KMS-11 (cell line): ENCODE results near the gene VWF.

Experiments used
- H2AFZ ChIP-seq: fragments of 200-600 bp; sonication (generic); 2 replicates; pipeline ENCODE4 v1.6.1; 2016; ENCODE audit warnings: antibody characterized with exemption, mixed run types, low read depth
- H3K27ac ChIP-seq: fragments of 200-600 bp; sonication (generic); 2 replicates; pipeline ENCODE4 v1.6.1; 2016; ENCODE audit warnings: mild to moderate bottlenecking, mixed run types
- H3K27me3 ChIP-seq: fragments of 200-600 bp; sonication (generic); 2 replicates; pipeline ENCODE4 v1.6.1; 2017; ENCODE audit warnings: mild to moderate bottlenecking, low read depth, mixed run types, moderate library complexity; ENCODE audit not compliant: insufficient read depth
- H3K36me3 ChIP-seq: fragments of 200-600 bp; sonication (generic); 2 replicates; pipeline ENCODE4 v1.6.1; 2017; ENCODE audit warnings: mild to moderate bottlenecking, mixed run types; ENCODE audit not compliant: insufficient read depth
- H3K4me1 ChIP-seq: fragments of 200-600 bp; sonication (generic); 2 replicates; pipeline ENCODE4 v1.6.1; 2016; ENCODE audit warnings: mild to moderate bottlenecking, low read depth, mixed run types; ENCODE audit not compliant: poor library complexity, severe bottlenecking
- H3K4me2 ChIP-seq: fragments of 200-600 bp; sonication (generic); 2 replicates; pipeline ENCODE4 v1.7.0; 2016; ENCODE audit warnings: mild to moderate bottlenecking, mixed run types
- H3K4me3 ChIP-seq: fragments of 200-600 bp; sonication (generic); IDR thresholded peaks from 2 replicates; pipeline ENCODE4 v1.6.1; 2017; ENCODE audit warnings: low read depth, low read length, mixed read lengths; ENCODE audit not compliant: insufficient read depth
- H3K79me2 ChIP-seq: fragments of 200-600 bp; sonication (generic); 2 replicates; pipeline ENCODE4 v1.6.1; 2016; ENCODE audit warnings: low read depth, mixed run types; ENCODE audit not compliant: insufficient read depth
- H3K9ac ChIP-seq: fragments of 200-600 bp; sonication (generic); 2 replicates; pipeline ENCODE4 v1.6.1; 2016; ENCODE audit warnings: mild to moderate bottlenecking, mixed run types
- H4K20me1 ChIP-seq: fragments of 200-600 bp; sonication (generic); 2 replicates; pipeline ENCODE4 v1.6.1; 2016; ENCODE audit warnings: mild to moderate bottlenecking, mixed run types; ENCODE audit not compliant: insufficient read depth
- TF ChIP-seq, protein P1 (sequence below): fragments of 200-600 bp; sonication (generic); conservative IDR thresholded peaks from 2 replicates; pipeline ENCODE4 v1.6.1; 2017; ENCODE audit warnings: low read depth, mild to moderate bottlenecking, antibody characterized with exemption, low read length, moderate library complexity, mixed read lengths

The VWF gene

DNA sequence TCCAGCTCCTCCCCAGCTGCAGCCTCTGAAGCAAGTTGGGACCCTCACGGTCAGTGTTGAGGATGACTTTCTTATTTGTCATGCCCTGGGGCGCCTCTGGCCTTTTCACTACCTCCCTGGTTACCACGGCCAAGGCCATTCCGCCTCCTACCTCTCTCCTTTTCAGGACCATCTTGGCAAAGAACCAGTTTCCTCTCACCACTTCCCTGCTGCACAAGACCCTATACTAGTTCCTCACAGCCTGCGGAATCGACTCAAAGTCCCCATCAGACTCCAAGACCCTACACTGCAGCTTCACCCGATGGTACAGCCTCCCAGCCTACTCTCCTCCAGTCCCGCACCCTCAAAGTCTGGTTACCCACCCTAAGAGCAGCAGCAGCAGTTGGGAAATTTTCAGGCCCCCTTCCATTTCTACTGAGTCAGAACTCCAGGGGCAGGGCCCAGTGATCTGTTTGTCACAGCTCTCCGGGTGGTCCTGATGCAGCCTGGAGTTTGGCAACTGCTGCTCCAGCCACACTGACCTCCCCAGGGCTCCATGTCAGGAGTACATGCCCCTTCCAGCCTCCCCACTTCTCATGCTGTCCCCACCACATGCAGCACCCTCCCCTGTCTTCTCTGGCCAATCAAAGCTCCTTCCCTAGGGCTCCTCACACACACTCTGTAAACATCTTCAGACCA lies 5.4 kb downstream of the VWF start:
- Histone ChIP-seq H3K27ac (no peak overlapping the region), H3K4me2 (no peak overlapping the region), H3K9ac (no peak overlapping the region), H4K20me1 (no peaks in the 10 kb centered on the region), H3K4me3 (no peak overlapping the region), H2AFZ (no peak overlapping the region), H3K4me1 (peaks cover 4% of the 10 kb centered on the region), H3K36me3 (no peaks in the 10 kb centered on the region), H3K79me2 (no peaks in the 10 kb centered on the region), H3K27me3 (no peaks in the 10 kb centered on the region)
- TF ChIP-seq, protein P1, sequence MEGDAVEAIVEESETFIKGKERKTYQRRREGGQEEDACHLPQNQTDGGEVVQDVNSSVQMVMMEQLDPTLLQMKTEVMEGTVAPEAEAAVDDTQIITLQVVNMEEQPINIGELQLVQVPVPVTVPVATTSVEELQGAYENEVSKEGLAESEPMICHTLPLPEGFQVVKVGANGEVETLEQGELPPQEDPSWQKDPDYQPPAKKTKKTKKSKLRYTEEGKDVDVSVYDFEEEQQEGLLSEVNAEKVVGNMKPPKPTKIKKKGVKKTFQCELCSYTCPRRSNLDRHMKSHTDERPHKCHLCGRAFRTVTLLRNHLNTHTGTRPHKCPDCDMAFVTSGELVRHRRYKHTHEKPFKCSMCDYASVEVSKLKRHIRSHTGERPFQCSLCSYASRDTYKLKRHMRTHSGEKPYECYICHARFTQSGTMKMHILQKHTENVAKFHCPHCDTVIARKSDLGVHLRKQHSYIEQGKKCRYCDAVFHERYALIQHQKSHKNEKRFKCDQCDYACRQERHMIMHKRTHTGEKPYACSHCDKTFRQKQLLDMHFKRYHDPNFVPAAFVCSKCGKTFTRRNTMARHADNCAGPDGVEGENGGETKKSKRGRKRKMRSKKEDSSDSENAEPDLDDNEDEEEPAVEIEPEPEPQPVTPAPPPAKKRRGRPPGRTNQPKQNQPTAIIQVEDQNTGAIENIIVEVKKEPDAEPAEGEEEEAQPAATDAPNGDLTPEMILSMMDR, result no peak

GRCh38 chr12:6116471-6117021 lies 7.9 kb downstream of the VWF start:
- no peaks in the 10 kb centered on the region for H3K79me2 ChIP-seq
- TF ChIP-seq, protein P1, result no peak
- peaks cover 4% of the 10 kb centered on the region for H3K4me1 ChIP-seq
- H3K4me3 ChIP-seq, result no peak overlapping the region
- no peak overlapping the region for H3K9ac ChIP-seq
- no peaks in the 10 kb centered on the region for H3K27me3 ChIP-seq
- H4K20me1 ChIP-seq, result no peaks in the 10 kb centered on the region
- H3K27ac ChIP-seq, result no peak overlapping the region
- no peak overlapping the region for H2AFZ ChIP-seq
- no peaks in the 10 kb centered on the region for H3K36me3 ChIP-seq
- H3K4me2 ChIP-seq, result no peak overlapping the region

DNA sequence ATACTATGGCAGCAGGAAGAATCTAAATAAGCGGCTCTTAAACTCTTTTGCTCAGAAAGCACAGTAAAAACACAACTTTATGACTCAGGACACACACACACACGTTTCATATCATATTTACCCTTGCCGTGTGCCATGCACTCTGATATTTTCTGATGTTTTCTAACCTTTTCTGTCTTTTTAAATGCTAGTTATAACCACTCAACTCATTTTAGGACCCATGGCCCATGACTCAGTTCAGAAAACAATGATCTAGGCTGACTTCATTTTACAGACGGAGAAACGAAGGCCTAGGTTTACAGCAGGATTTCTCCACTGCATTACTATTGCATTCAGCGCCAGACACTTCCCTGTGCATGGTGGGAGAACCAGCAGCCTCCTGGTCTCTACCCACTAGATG lies 9.1 kb downstream of the VWF start:
- no peaks in the 10 kb centered on the region for H3K27me3 ChIP-seq
- TF ChIP-seq, protein P1, result no peak
- H4K20me1 ChIP-seq, result no peaks in the 10 kb centered on the region
- no peak overlapping the region for H3K4me2 ChIP-seq
- no peak overlapping the region for H3K9ac ChIP-seq
- H3K4me1 ChIP-seq, result peaks cover 4% of the 10 kb centered on the region
- no peak overlapping the region for H3K4me3 ChIP-seq
- H2AFZ ChIP-seq, result no peak overlapping the region
- no peak overlapping the region for H3K27ac ChIP-seq
- no peaks in the 10 kb centered on the region for H3K36me3 ChIP-seq
- no peaks in the 10 kb centered on the region for H3K79me2 ChIP-seq

DNA sequence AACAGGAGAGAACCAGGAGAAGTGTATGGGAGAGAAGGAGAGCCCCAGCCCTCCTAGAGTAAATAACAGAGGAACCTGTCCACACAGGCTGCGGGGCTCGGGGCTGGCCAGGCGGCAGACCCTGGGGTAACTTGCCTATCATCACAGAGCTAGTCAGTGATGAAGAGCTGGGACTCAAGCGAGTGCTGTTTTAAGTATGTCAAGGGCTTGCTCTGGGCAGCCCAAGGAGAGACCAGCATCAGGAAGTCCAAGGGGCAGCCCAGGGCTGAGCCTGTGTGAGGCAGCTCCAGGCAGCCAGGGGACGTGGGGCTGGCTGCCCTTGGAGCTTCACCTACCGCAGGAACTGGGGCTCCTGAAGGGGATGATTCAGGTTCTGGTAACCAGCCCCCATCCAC lies 10.0 kb downstream of the VWF start:
- Histone ChIP-seq H3K79me2 (no peaks in the 10 kb centered on the region), H2AFZ (no peak overlapping the region), H3K27ac (no peak overlapping the region), H3K4me3 (no peak overlapping the region), H3K27me3 (no peaks in the 10 kb centered on the region), H3K9ac (no peak overlapping the region), H3K4me1 (peaks cover 4% of the 10 kb centered on the region), H3K4me2 (no peak overlapping the region), H3K36me3 (no peaks in the 10 kb centered on the region), H4K20me1 (no peaks in the 10 kb centered on the region)
- TF ChIP-seq, protein P1, result no peak
